BLaER1 treated with 17β-estradiol and CSF1 and Interleukin-3, amounts not matched to agents 10 nM and 100 nM (cell line): ENCODE data around the gene PCP4.
"Not testable (repeated sequence)": the region's sequence is repeated elsewhere in the genome, so short reads cannot be mapped to it uniquely, and the experiment has no call there.

Experiments used
- H3K27ac ChIP-seq, 11 experiments: shearing (Covaris generic); formaldehyde crosslinking; 2 replicates each; pipeline ENCODE4 v1.8.1; 2022
- H3K27me3 ChIP-seq, 11 experiments: shearing (Covaris generic); formaldehyde crosslinking; 2 replicates each; pipeline ENCODE4 v1.8.1; 2022
- H3K36me3 ChIP-seq, 11 experiments: shearing (Covaris generic); formaldehyde crosslinking; 2 replicates each; pipeline ENCODE4 v1.8.1; 2022
- H3K4me1 ChIP-seq, 10 experiments: shearing (Covaris generic); formaldehyde crosslinking; 2 replicates each; pipeline ENCODE4 v1.8.1; 2022
- H3K4me2 ChIP-seq, 11 experiments: shearing (Covaris generic); formaldehyde crosslinking; 2 replicates each; pipeline ENCODE4 v1.8.1; 2022
- H3K4me3 ChIP-seq, 10 experiments: shearing (Covaris generic); formaldehyde crosslinking; 2 replicates each; pipeline ENCODE4 v1.8.1; 2022
- H3K9ac ChIP-seq, 11 experiments: shearing (Covaris generic); formaldehyde crosslinking; 2 replicates each; pipeline ENCODE4 v1.8.1; 2022
- H3K9me3 ChIP-seq, 11 experiments: shearing (Covaris generic); formaldehyde crosslinking; replicated peaks in 1 of 11; 2 replicates each; pipeline ENCODE4 v1.8.1; 2022
- H4K20me1 ChIP-seq, 11 experiments: shearing (Covaris generic); formaldehyde crosslinking; 2 replicates each; pipeline ENCODE4 v1.8.1; 2022
- Cebpa-rat ChIP-seq, 11 experiments: shearing (Covaris generic); IDR thresholded peaks; 2 replicates each; pipeline ENCODE4 v1.8.1; 2022

Gene PCP4

GRCh38 chr21:39882151-39882838 is 15.1 kb downstream of the PCP4 start:
- H3K4me1 ChIP-seq = peaks cover 7 to 22% (median 18%) of the 10 kb centered on the region in 10 experiments; a peak in 18 of 20 replicates

GRCh38 chr21:39882839-39883195 is 15.6 kb downstream of the PCP4 start:
- no peaks in the 10 kb centered on the region for H3K27me3 ChIP-seq
- H3K4me1 ChIP-seq = peaks cover 7 to 22% (median 18%) of the 10 kb centered on the region in 10 experiments; a peak in 18 of 20 replicates
- no peaks in the 10 kb centered on the region for H4K20me1 ChIP-seq
- no peak overlapping the region for H3K9ac ChIP-seq
- no peak overlapping the region for H3K4me2 ChIP-seq
- H3K36me3 ChIP-seq = no peaks in the 10 kb centered on the region
- no peak for TF ChIP-seq Cebpa-rat (IDR thresholded peaks at IDR 0.05)
- no peak overlapping the region for H3K4me3 ChIP-seq
- H3K27ac ChIP-seq = no peak overlapping the region
- H3K9me3 ChIP-seq = no peaks in the 10 kb centered on the region

More at GRCh38 chr21:39882151-39882838, 15.1 kb downstream of the PCP4 start:
- H3K36me3 ChIP-seq = no peaks in the 10 kb centered on the region
- no peaks in the 10 kb centered on the region for H4K20me1 ChIP-seq
- H3K9ac ChIP-seq = no peak overlapping the region
- no peak overlapping the region for H3K27ac ChIP-seq
- H3K4me3 ChIP-seq = no peak overlapping the region
- H3K27me3 ChIP-seq = no peaks in the 10 kb centered on the region
- H3K4me2 ChIP-seq = no peak overlapping the region
- no peak for TF ChIP-seq Cebpa-rat (IDR thresholded peaks at IDR 0.05)
- H3K9me3 ChIP-seq = no peaks in the 10 kb centered on the region

- Histone ChIP-seq H3K4me3 (no peak overlapping the region), H4K20me1 (no peaks in the 10 kb centered on the region), H3K4me1 (peaks cover 7 to 22% (median 18%) of the 10 kb centered on the region in 10 experiments; a peak in 18 of 20 replicates), H3K9me3 (no peaks in the 10 kb centered on the region), H3K9ac (peak overlapping the region in 6 of 11 experiments; percentile 26 to 60 (median 38); a peak in 11 of 22 replicates), H3K4me2 (peak overlapping the region; percentile 27 to 90 (median 78)), H3K27me3 (no peaks in the 10 kb centered on the region), H3K36me3 (no peaks in the 10 kb centered on the region), H3K27ac (peak overlapping the region in 6 of 11 experiments; percentile 8 to 48 (median 20); a peak in 6 of 22 replicates)
- TF ChIP-seq Cebpa-rat (IDR thresholded peaks at IDR 0.05) = no peak
Observed at GRCh38 chr21:39885119-39885848, 18.0 kb downstream of the PCP4 start.

- H3K4me3 ChIP-seq = no peak overlapping the region
- TF ChIP-seq Cebpa-rat (IDR thresholded peaks at IDR 0.05) = no peak
- no peaks in the 10 kb centered on the region for H4K20me1 ChIP-seq
- H3K9me3 ChIP-seq = no peaks in the 10 kb centered on the region
- no peak overlapping the region for H3K27ac ChIP-seq
- H3K9ac ChIP-seq = no peak overlapping the region
- no peaks in the 10 kb centered on the region for H3K27me3 ChIP-seq
- peaks cover 7 to 22% (median 18%) of the 10 kb centered on the region in 10 experiments; a peak in 18 of 20 replicates for H3K4me1 ChIP-seq
- H3K36me3 ChIP-seq = no peaks in the 10 kb centered on the region
- 0 out of 22 replicates have a peak overlapping the region, but pooled peaks of 1 of the 11 experiments have one; percentile 12 for H3K4me2 ChIP-seq
Observed at GRCh38 chr21:39888848-39889247, 21.6 kb downstream of the PCP4 start.

- H3K9me3 ChIP-seq = no peaks in the 10 kb centered on the region
- TF ChIP-seq Cebpa-rat (IDR thresholded peaks at IDR 0.05) = no peak
Observed at GRCh38 chr21:39891111-39891510, 23.9 kb downstream of the PCP4 start.

GRCh38 chr21:39891863-39892262 is 24.6 kb downstream of the PCP4 start:
- H3K27me3 ChIP-seq, H4K20me1 ChIP-seq, H3K4me3 ChIP-seq, H3K4me2 ChIP-seq, H3K9me3 ChIP-seq, H3K27ac ChIP-seq, H3K9ac ChIP-seq, H3K4me1 ChIP-seq, H3K36me3 ChIP-seq: not testable (repeated sequence)

More at GRCh38 chr21:39891111-39891510, 23.9 kb downstream of the PCP4 start:
- H3K9ac ChIP-seq = no peak overlapping the region
- no peak overlapping the region for H3K4me2 ChIP-seq
- H4K20me1 ChIP-seq = no peaks in the 10 kb centered on the region
- no peak overlapping the region for H3K27ac ChIP-seq
- H3K36me3 ChIP-seq = no peaks in the 10 kb centered on the region
- no peaks in the 10 kb centered on the region for H3K27me3 ChIP-seq
- peaks cover 0 to under 1% (median 0%) of the 10 kb centered on the region in 10 experiments; a peak in 4 of 20 replicates for H3K4me1 ChIP-seq
- no peak overlapping the region for H3K4me3 ChIP-seq

GRCh38 chr21:39900491-39900890 is 33.3 kb downstream of the PCP4 start:
- no peak overlapping the region for H3K4me3 ChIP-seq
- H3K4me1 ChIP-seq = no peaks in the 10 kb centered on the region
- no peak overlapping the region for H3K4me2 ChIP-seq
- no peaks in the 10 kb centered on the region for H3K9me3 ChIP-seq
- no peak overlapping the region for H3K9ac ChIP-seq
- TF ChIP-seq Cebpa-rat (IDR thresholded peaks at IDR 0.05) = no peak
- no peaks in the 10 kb centered on the region for H3K36me3 ChIP-seq
- no peaks in the 10 kb centered on the region for H4K20me1 ChIP-seq
- H3K27me3 ChIP-seq = no peaks in the 10 kb centered on the region
- no peak overlapping the region for H3K27ac ChIP-seq

- no peaks in the 10 kb centered on the region for H3K27me3 ChIP-seq
- no peak overlapping the region for H3K9ac ChIP-seq
- H3K4me2 ChIP-seq = no peak overlapping the region
- no peak overlapping the region for H3K4me3 ChIP-seq
- H4K20me1 ChIP-seq = no peaks in the 10 kb centered on the region
- TF ChIP-seq Cebpa-rat (IDR thresholded peaks at IDR 0.05) = no peak
- no peak overlapping the region for H3K27ac ChIP-seq
- H3K9me3 ChIP-seq = no peaks in the 10 kb centered on the region
- no peaks in the 10 kb centered on the region for H3K36me3 ChIP-seq
- H3K4me1 ChIP-seq = no peaks in the 10 kb centered on the region
Observed at GRCh38 chr21:39900911-39901310, 33.7 kb downstream of the PCP4 start.

GRCh38 chr21:39902986-39903385 is 35.7 kb downstream of the PCP4 start:
- Histone ChIP-seq H3K4me2 (no peak overlapping the region), H3K9me3 (no peaks in the 10 kb centered on the region), H3K27me3 (no peaks in the 10 kb centered on the region), H3K9ac (no peak overlapping the region), H3K4me3 (no peak overlapping the region), H3K36me3 (no peaks in the 10 kb centered on the region), H4K20me1 (no peaks in the 10 kb centered on the region), H3K4me1 (no peaks in the 10 kb centered on the region), H3K27ac (no peak overlapping the region)
- TF ChIP-seq Cebpa-rat (IDR thresholded peaks at IDR 0.05) = no peak
